ENCODE measurements around the gene RAB4B.

The RAB4B gene

GRCh38 chr19:40739871-40740703 lies 38.0 kb upstream of the RAB4B start:
- no peak overlapping the region for H3K27ac ChIP-seq
- no peak for TF ChIP-seq CTCF (conservative IDR thresholded peaks at IDR 0.05)

- H3K27ac ChIP-seq, result no peak overlapping the region
- TF ChIP-seq CTCF (conservative IDR thresholded peaks at IDR 0.05), result no peak
Observed at GRCh38 chr19:40740747-40741146, 37.3 kb upstream of the RAB4B start.

- no peak overlapping the region for H3K27ac ChIP-seq
Observed at GRCh38 chr19:40741527-40742390, 36.3 kb upstream of the RAB4B start.

GRCh38 chr19:40742477-40742876 lies 35.6 kb upstream of the RAB4B start:
- H3K27ac ChIP-seq, result no peak overlapping the region
- TF ChIP-seq CTCF (conservative IDR thresholded peaks at IDR 0.05), result no peak

More at GRCh38 chr19:40741527-40742390, 36.3 kb upstream of the RAB4B start:
- TF ChIP-seq CTCF (conservative IDR thresholded peaks at IDR 0.05), result no peak

GRCh38 chr19:40742886-40743285 lies 35.2 kb upstream of the RAB4B start:
- H3K27ac ChIP-seq, result no peak overlapping the region
- TF ChIP-seq CTCF (conservative IDR thresholded peaks at IDR 0.05), result no peak

GRCh38 chr19:40743926-40744325 lies 34.1 kb upstream of the RAB4B start:
- TF ChIP-seq CTCF (conservative IDR thresholded peaks at IDR 0.05), result no peak
- no peak overlapping the region for H3K27ac ChIP-seq
